ENCODE data around the gene MRPL18. TPM values are rescaled to one million over a fixed set of nuclear protein-coding genes. Genes with fewer than 3 reads are reported as not detected.

MRPL18 gene
- total RNA-seq, 2 donors from 2014 or later = 35.0 to 84.0 TPM

DNA sequence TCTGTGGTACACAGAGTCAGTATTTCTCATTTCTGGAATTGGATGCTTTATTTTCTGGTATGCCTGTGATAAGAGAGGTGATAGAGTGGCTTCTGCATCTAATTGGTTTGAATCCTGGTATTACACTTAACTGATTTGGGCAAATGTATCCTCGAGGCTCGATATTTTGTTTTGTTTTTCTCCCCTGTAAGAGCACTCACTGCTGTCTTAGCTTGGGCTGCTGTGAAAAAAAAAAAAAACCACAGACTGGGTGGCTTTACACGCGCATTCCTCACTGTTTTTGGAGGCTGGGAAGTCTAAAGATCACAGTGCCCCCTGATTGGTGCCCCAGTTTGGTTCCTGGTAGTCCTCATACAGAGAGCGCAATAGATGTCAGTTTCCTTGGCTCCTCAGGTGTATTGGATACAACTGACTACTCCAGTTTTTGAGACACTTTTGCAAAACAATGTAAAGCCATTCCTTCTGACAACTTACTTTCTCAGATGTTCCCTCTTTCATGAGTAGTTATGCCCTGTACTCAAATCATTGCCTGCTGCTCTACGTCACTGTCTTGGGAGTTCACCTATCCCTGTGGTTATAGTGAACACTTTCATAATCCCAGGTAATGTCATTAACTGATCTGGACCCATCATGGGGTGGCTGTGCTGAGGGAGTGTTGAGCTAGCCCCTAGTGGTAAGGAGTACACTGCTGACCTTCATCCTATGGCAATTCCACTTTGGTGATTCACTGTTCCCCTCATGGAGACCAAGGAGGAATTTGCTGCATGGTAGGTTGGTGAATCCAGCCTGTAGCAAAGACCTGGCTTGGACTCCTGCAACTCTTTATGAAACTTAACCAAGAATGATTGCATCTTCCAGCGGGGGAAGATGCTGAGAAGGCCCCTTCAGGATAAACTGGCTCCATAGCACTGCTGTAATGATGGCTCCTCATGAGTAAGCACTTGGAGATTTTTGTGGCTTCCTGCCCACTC lies 32.0 kb upstream of the MRPL18 start:
- TF ChIP-seq CTCF (IDR thresholded peaks at IDR 0.05) = no peak
- no peak for TF ChIP-seq POLR2A (IDR thresholded peaks at IDR 0.05)
- DNase-seq (no peak), ATAC-seq (no peak)
- intact Hi-C loops (cut with DNase I) = no loop called here
- peaks cover 0 to 20% of the 10 kb centered on the region in 2 donors for H3K36me3 ChIP-seq (replicated peaks in 1 of 2; ENCODE audit: insufficient read depth in 1 of 2, low read depth in 2 of 2)
- no peaks in the 10 kb centered on the region for H3K27me3 ChIP-seq
- WGBS, 2 donors = 89 to 93% methylated on average over 7 of the region's 7 CpGs
- H3K4me1 ChIP-seq = peaks cover 20% of the 10 kb centered on the region
- H3K4me3 ChIP-seq = no peak overlapping the region
- H3K27ac ChIP-seq = no peak overlapping the region
- no peaks in the 10 kb centered on the region for H3K9me3 ChIP-seq

GRCh38 chr6:159759645-159760044 lies 30.6 kb upstream of the MRPL18 start:
- ATAC-seq (no peak), DNase-seq (no peak)
- peaks cover 0 to 15% of the 10 kb centered on the region in 2 donors for H3K36me3 ChIP-seq (replicated peaks in 1 of 2; ENCODE audit: insufficient read depth in 1 of 2, low read depth in 2 of 2)
- H3K4me3 ChIP-seq = no peak overlapping the region
- no peak overlapping the region for H3K27ac ChIP-seq
- H3K27me3 ChIP-seq = no peaks in the 10 kb centered on the region
- 55 to 63% methylated on average over 2 of the region's 2 CpGs for WGBS, 2 donors
- H3K9me3 ChIP-seq = no peaks in the 10 kb centered on the region
- peaks cover 21% of the 10 kb centered on the region for H3K4me1 ChIP-seq
- intact Hi-C loops (cut with DNase I) = no loop called here
- TF ChIP-seq CTCF (IDR thresholded peaks at IDR 0.05) = no peak
- TF ChIP-seq POLR2A (IDR thresholded peaks at IDR 0.05) = no peak

GRCh38 chr6:159760602-159761057 lies 29.6 kb upstream of the MRPL18 start:
- ATAC-seq = no peak
- intact Hi-C loops (cut with DNase I) = no loop called here
- 49 to 56% methylated on average over 3 of the region's 3 CpGs for WGBS, 2 donors

GRCh38 chr6:159761129-159761872 lies 29.0 kb upstream of the MRPL18 start:
- Histone ChIP-seq H3K36me3 (replicated peaks in 1 of 2; ENCODE audit: insufficient read depth in 1 of 2, low read depth in 2 of 2) (peaks cover 0 to 5% of the 10 kb centered on the region in 2 donors), H3K4me3 (peak overlapping the region; percentile 53 to 82), H3K27me3 (no peaks in the 10 kb centered on the region), H3K27ac (peak overlapping the region; percentile 97 to 99 (median 99)), H3K9me3 (no peaks in the 10 kb centered on the region), H3K4me1 (peaks cover 21% of the 10 kb centered on the region)
- DNase-seq (peak; percentile 14 to 35 (median 30)), ATAC-seq (no peak)
- intact Hi-C loops (cut with DNase I) = no loop called here
- TF ChIP-seq POLR2A (IDR thresholded peaks at IDR 0.05) = peak in 1 of 3 donors; percentile 40
- TF ChIP-seq CTCF (IDR thresholded peaks at IDR 0.05) = no peak
- WGBS, 2 donors = 2 to 5% methylated on average over 25 to 40 of the region's 45 CpGs

More at GRCh38 chr6:159760602-159761057, 29.6 kb upstream of the MRPL18 start:
- Histone ChIP-seq H3K9me3 (no peaks in the 10 kb centered on the region), H3K27me3 (no peaks in the 10 kb centered on the region), H3K36me3 (replicated peaks in 1 of 2; ENCODE audit: insufficient read depth in 1 of 2, low read depth in 2 of 2) (peaks cover 0 to 8% of the 10 kb centered on the region in 2 donors), H3K27ac (peak overlapping the region in 3 of 4 donors; percentile 97 to 99 (median 99)), H3K4me3 (no peak overlapping the region), H3K4me1 (peaks cover 21% of the 10 kb centered on the region)
- no peak for TF ChIP-seq CTCF (IDR thresholded peaks at IDR 0.05)
- TF ChIP-seq POLR2A (IDR thresholded peaks at IDR 0.05) = peak in 1 of 3 donors; percentile 17
- DNase-seq = no peak

All from body of pancreas (tissue), 4 donors.